Chondrocyte (in vitro differentiated cells): ENCODE results near the gene PRPF19. TPM values are rescaled to one million over a fixed set of nuclear protein-coding genes. Genes with fewer than 3 reads are reported as not detected.

Experiments
- DNase-seq: peaks from one replicate; pipeline ENCODE4 v3.0.0; 2021; ENCODE audit warnings: mixed read lengths, low spot score
- H3K27ac Mint-ChIP-seq: one replicate; pipeline ENCODE4 v1.8.0; 2021; ENCODE audit warnings: mild to moderate bottlenecking, moderate library complexity, mixed read lengths; ENCODE audit not compliant: unreplicated experiment
- H3K27me3 Mint-ChIP-seq: 2 replicates; pipeline ENCODE4 v1.8.0; 2021; ENCODE audit warnings: low read depth, mixed read lengths
- H3K36me3 Mint-ChIP-seq: 2 replicates; pipeline ENCODE4 v1.8.0; 2021; ENCODE audit warnings: low read depth, mixed read lengths
- H3K4me1 Mint-ChIP-seq: 2 replicates; pipeline ENCODE4 v1.8.0; 2021; ENCODE audit warnings: low read depth, mild to moderate bottlenecking, mixed read lengths
- H3K4me3 Mint-ChIP-seq: one replicate; pipeline ENCODE4 v1.8.0; 2021; ENCODE audit warnings: mild to moderate bottlenecking, moderate library complexity, mixed read lengths; ENCODE audit not compliant: unreplicated experiment
- H3K9me3 Mint-ChIP-seq: 2 replicates; pipeline ENCODE4 v1.8.0; 2021; ENCODE audit warnings: low read depth, mixed read lengths
- CTCF ChIP-seq: fragments of 200-600 bp; sonication (generic); IDR thresholded peaks from 2 replicates; pipeline ENCODE4 v1.5.0; 2021; ENCODE audit warnings: antibody characterized with exemption, mild to moderate bottlenecking, moderate library complexity
- total RNA-seq: library from RNA; stranded (reverse); gene quantifications from 3 replicates; pipeline ENCODE4 v1.2.1, GENCODE V29; 2021

PRPF19 gene
- total RNA-seq, 1 donor from 2014 or later, result 51.3 TPM

GRCh38 chr11:60914633-60915247, 8.4 kb upstream of the PRPF19 start:
- no peaks in the 10 kb centered on the region for H3K36me3 Mint-ChIP-seq
- no peak for TF ChIP-seq CTCF
- DNase-seq, result no peak
- peak overlapping the region; percentile 93 for H3K27ac Mint-ChIP-seq
- H3K27me3 Mint-ChIP-seq, result peaks cover 8% of the 10 kb centered on the region
- peaks cover 44% of the 10 kb centered on the region for H3K4me1 Mint-ChIP-seq
- H3K9me3 Mint-ChIP-seq, result no peaks in the 10 kb centered on the region
- H3K4me3 Mint-ChIP-seq, result peak overlapping the region; percentile 95

- peaks cover 10% of the 10 kb centered on the region for H3K27me3 Mint-ChIP-seq
- peaks cover 38% of the 10 kb centered on the region for H3K4me1 Mint-ChIP-seq
- no peaks in the 10 kb centered on the region for H3K9me3 Mint-ChIP-seq
- H3K27ac Mint-ChIP-seq, result peak within 1 kb of the TSS; percentile 97
- DNase-seq, result no peak
- H3K36me3 Mint-ChIP-seq, result no peaks in the 10 kb centered on the region
- no peak for TF ChIP-seq CTCF
- peak within 1 kb of the TSS; percentile 95 for H3K4me3 Mint-ChIP-seq
Observed at GRCh38 chr11:60913793-60914632, 7.6 kb upstream of the PRPF19 start, which contains the start of gene TMEM109. TSS of gene TMEM109 (plus strand) at chr11:60914158. CDS start at chr11:60919694, 5,536 bp downstream.

- peaks cover 16% of the 10 kb centered on the region for H3K27me3 Mint-ChIP-seq
- DNase-seq, result no peak
- H3K9me3 Mint-ChIP-seq, result no peaks in the 10 kb centered on the region
- peaks cover 33% of the 10 kb centered on the region for H3K4me1 Mint-ChIP-seq
- TF ChIP-seq CTCF, result no peak
- H3K4me3 Mint-ChIP-seq, result peak overlapping the region; percentile 95
- H3K36me3 Mint-ChIP-seq, result no peaks in the 10 kb centered on the region
- H3K27ac Mint-ChIP-seq, result peak overlapping the region; percentile 97
Observed at GRCh38 chr11:60912851-60913528, 6.6 kb upstream of the PRPF19 start.

GRCh38 chr11:60912223-60912850, 6.0 kb upstream of the PRPF19 start:
- TF ChIP-seq CTCF, result no peak
- Mint-ChIP-seq H3K36me3 (no peaks in the 10 kb centered on the region), H3K27ac (peak overlapping the region; percentile 41), H3K4me1 (peaks cover 33% of the 10 kb centered on the region), H3K9me3 (no peaks in the 10 kb centered on the region), H3K4me3 (peak overlapping the region; percentile 10), H3K27me3 (peaks cover 16% of the 10 kb centered on the region)
- no peak for DNase-seq
